OCI-LY7 (cell line): ENCODE data around the gene RNF152.

Source experiments
- EZH2phosphoT487 ChIP-seq: fragments of 200-600 bp; sonication (generic); IDR thresholded peaks from 2 replicates; pipeline ENCODE4 v1.6.1; 2018; ENCODE audit warnings: low read depth, borderline replicate concordance, mild to moderate bottlenecking, mixed run types, antibody characterized with exemption, low read length, moderate library complexity, mixed read lengths
- TF ChIP-seq, protein P1 (sequence below): fragments of 200-600 bp; sonication (generic); conservative IDR thresholded peaks from 2 replicates; pipeline ENCODE4 v1.5.1; 2014; ENCODE audit warnings: mild to moderate bottlenecking, antibody characterized with exemption, low read length, moderate library complexity, mixed read lengths

DNA sequence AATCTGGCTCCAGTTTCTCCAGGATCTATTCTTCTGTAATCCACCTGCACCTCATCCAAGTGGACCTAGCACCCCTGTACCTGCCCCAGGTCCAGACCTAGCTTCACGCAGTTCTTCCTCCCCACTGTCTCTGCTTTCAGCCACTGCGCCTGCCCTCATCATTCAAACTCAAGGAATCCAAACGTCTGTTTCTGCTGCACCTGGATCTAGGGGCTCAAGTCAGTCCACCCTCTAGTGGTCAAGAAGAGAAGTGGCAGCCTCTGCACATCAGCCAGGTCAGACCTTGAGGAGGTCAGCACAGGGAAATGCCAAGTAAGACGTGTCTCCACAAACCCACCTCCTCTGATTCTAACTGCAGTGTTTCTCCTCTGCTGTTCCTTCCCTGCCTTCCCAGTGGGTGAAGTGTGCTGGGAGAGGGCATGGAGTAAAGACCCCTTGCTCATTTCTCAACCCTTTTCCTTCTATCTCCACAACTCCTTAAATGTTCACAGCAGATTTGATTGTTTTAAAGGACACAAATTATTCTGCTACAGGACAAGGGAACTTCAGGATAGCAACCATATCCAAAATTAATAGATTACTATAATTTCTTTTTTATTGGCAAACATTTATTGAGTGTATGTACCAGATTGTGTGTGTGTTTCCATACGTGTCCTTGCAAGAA is 8.6 kb upstream of the RNF152 start:
- TF ChIP-seq, protein P1, sequence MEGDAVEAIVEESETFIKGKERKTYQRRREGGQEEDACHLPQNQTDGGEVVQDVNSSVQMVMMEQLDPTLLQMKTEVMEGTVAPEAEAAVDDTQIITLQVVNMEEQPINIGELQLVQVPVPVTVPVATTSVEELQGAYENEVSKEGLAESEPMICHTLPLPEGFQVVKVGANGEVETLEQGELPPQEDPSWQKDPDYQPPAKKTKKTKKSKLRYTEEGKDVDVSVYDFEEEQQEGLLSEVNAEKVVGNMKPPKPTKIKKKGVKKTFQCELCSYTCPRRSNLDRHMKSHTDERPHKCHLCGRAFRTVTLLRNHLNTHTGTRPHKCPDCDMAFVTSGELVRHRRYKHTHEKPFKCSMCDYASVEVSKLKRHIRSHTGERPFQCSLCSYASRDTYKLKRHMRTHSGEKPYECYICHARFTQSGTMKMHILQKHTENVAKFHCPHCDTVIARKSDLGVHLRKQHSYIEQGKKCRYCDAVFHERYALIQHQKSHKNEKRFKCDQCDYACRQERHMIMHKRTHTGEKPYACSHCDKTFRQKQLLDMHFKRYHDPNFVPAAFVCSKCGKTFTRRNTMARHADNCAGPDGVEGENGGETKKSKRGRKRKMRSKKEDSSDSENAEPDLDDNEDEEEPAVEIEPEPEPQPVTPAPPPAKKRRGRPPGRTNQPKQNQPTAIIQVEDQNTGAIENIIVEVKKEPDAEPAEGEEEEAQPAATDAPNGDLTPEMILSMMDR, result peak; percentile 74
- TF ChIP-seq EZH2phosphoT487, result no peak
